Measurements from ENCODE around the gene REM2.
A peak's percentile ranks its signal among the peaks of the same experiment; 100 is the strongest.

REM2 gene

DNA sequence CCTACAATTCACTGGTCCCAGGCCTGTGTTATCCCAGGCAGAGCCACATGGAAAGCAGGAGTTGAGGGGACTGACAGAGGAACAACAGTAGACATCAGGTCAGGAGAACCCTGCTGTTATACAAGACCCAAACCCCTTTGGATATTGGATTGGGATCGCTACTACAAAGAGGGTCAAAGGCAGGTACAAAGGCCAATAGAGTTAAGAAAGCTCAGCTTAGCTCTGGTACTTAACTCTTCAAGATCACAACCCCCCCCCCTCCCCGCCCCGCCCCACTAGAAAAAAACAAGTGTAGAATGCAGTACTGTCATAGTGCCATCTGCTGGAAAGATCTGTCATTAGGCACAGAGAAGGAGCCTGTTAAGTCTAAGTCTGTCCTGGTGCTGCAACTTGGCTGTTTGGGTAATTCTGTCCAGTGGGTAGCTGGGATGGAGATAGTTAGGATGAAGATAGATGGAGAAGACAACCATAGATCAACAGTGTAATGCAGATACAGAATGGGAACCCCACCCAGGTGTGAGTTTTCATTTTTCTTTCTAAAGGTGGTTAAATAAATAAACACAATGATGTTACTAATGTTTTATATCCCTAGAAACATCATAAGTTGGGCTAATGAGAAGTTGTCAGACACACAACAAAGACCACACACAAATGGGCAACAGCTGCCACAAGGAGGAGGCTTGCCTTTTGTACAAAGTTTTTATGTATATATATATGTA is 17.2 kb downstream of the REM2 start:
- H3K4ac ChIP-seq (ENCODE audit: low read depth in 1 of 2, low read length in 2 of 2): no peak overlapping the region
- no peak overlapping the region for H3K14ac ChIP-seq (ENCODE audit: low read length in 2 of 2)
- no peaks in the 10 kb centered on the region for H3K4me1 ChIP-seq (ENCODE audit: control insufficient read depth, insufficient read depth, low read depth, low read length)
- no peak overlapping the region for H3K4me2 ChIP-seq (ENCODE audit: low read length, poor library complexity, severe bottlenecking)
- H3K27me3 ChIP-seq (ENCODE audit: control insufficient read depth in 1 of 2, insufficient read depth in 1 of 2, low read length in 2 of 2): no peaks in the 10 kb centered on the region
- H2AFZ ChIP-seq (ENCODE audit: low read depth, low read length): no peak overlapping the region
- H2BK120ac ChIP-seq (ENCODE audit: low read depth, low read length): no peak overlapping the region
- peak overlapping the region; percentile 0 for H2AK5ac ChIP-seq (ENCODE audit: low read length, severe bottlenecking)
- peak; percentile 84 for DNase-seq
- H3K18ac ChIP-seq (ENCODE audit: low read depth in 1 of 2, low read length in 2 of 2): no peak overlapping the region
- no peak overlapping the region for H2BK5ac ChIP-seq (ENCODE audit: low read depth, low read length, poor library complexity, severe bottlenecking)
- no peak overlapping the region for H3K23ac ChIP-seq (ENCODE audit: low read length in 2 of 2)
- no peaks in the 10 kb centered on the region for H3K9me3 ChIP-seq (ENCODE audit: control insufficient read depth, low read length)
- no peak overlapping the region for H3K4me3 ChIP-seq (ENCODE audit: insufficient read depth in 1 of 2, low read depth in 1 of 2, low read length in 2 of 2)
- peaks cover 8% of the 10 kb centered on the region for H3K79me1 ChIP-seq (replicated peaks; ENCODE audit: low read length, poor library complexity, severe bottlenecking)
- H2BK15ac ChIP-seq (ENCODE audit: low read depth, poor library complexity, severe bottlenecking): no peak overlapping the region
- H4K91ac ChIP-seq (ENCODE audit: low read length): no peak overlapping the region
- peak overlapping the region; percentile 34 for H3K27ac ChIP-seq (ENCODE audit: low read length, poor library complexity, severe bottlenecking)
- WGBS: 50% methylated on average over 1 of the region's 3 CpGs
- peaks cover 38 to 47% of the 10 kb centered on the region in 2 experiments for H3K36me3 ChIP-seq (ENCODE audit: control insufficient read depth in 1 of 2, insufficient read depth in 2 of 2, low read depth in 1 of 2, low read length in 2 of 2)
- H2BK12ac ChIP-seq (ENCODE audit: low read length in 2 of 2): no peak overlapping the region
- H4K8ac ChIP-seq (ENCODE audit: low read length): no peak overlapping the region
- peak overlapping the region; percentile 72 for H3K9ac ChIP-seq (ENCODE audit: low read length)

DNA sequence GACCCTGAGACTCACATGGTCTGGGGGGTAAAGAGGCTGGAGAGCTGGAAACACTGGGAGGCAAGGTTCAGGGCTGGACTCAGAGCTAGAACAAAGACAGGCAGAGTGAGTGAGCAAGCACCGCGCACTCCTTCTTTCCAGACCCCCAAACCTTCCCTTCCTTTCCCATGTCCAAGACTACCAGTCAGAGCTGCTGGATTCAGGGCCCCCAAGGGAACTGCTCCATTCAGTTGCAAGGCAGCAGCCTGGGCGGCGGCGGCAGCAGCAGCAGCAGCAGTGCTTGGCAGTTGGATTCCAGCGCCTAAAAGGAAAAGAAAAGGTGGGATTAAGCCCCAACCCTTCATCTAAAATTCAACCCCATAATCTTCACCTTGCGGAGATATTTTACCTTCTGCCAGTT is 18.8 kb downstream of the REM2 start:
- DNase-seq: no peak
- Histone ChIP-seq H3K14ac (ENCODE audit: low read length in 2 of 2) (no peak overlapping the region), H2BK15ac (ENCODE audit: low read depth, poor library complexity, severe bottlenecking) (no peak overlapping the region), H2AK5ac (ENCODE audit: low read length, severe bottlenecking) (no peak overlapping the region), H3K4me3 (ENCODE audit: insufficient read depth in 1 of 2, low read depth in 1 of 2, low read length in 2 of 2) (no peak overlapping the region), H2BK120ac (ENCODE audit: low read depth, low read length) (no peak overlapping the region), H3K18ac (ENCODE audit: low read depth in 1 of 2, low read length in 2 of 2) (no peak overlapping the region), H3K27me3 (ENCODE audit: control insufficient read depth in 1 of 2, insufficient read depth in 1 of 2, low read length in 2 of 2) (no peaks in the 10 kb centered on the region), H2BK5ac (ENCODE audit: low read depth, low read length, poor library complexity, severe bottlenecking) (no peak overlapping the region), H3K79me1 (replicated peaks; ENCODE audit: low read length, poor library complexity, severe bottlenecking) (peaks cover 8% of the 10 kb centered on the region), H3K9me3 (ENCODE audit: control insufficient read depth, low read length) (no peaks in the 10 kb centered on the region), H3K4me2 (ENCODE audit: low read length, poor library complexity, severe bottlenecking) (no peak overlapping the region), H3K36me3 (ENCODE audit: control insufficient read depth in 1 of 2, insufficient read depth in 2 of 2, low read depth in 1 of 2, low read length in 2 of 2) (peaks cover 50 to 63% of the 10 kb centered on the region in 2 experiments), H3K9ac (ENCODE audit: low read length) (no peak overlapping the region), H4K91ac (ENCODE audit: low read length) (no peak overlapping the region), H3K4me1 (ENCODE audit: control insufficient read depth, insufficient read depth, low read depth, low read length) (no peaks in the 10 kb centered on the region), H4K8ac (ENCODE audit: low read length) (no peak overlapping the region), H3K27ac (ENCODE audit: low read length, poor library complexity, severe bottlenecking) (no peak overlapping the region), H3K4ac (ENCODE audit: low read depth in 1 of 2, low read length in 2 of 2) (no peak overlapping the region), H2BK12ac (ENCODE audit: low read length in 2 of 2) (no peak overlapping the region), H2AFZ (ENCODE audit: low read depth, low read length) (no peak overlapping the region), H3K23ac (ENCODE audit: low read length in 2 of 2) (no peak overlapping the region)
- WGBS: 96% methylated on average over 7 of the region's 7 CpGs

DNA sequence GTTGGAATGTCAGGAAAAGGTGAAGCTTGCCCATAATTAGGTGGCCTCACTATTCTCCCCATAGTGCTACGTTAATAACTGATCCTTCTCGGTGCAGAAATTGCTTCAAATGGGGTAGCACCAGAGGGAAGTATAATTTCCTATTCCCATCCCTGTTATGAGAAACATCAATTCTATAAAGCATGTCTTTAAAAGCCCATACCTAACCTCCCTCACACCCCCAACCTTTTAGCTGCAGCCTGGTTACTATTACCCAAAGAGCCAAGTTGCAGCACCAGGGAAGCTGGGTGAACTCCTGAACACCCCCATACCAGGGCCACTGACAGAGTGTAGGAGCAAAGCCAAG is 20.7 kb downstream of the REM2 start:
- Histone ChIP-seq H4K8ac (ENCODE audit: low read length) (no peak overlapping the region), H2BK12ac (ENCODE audit: low read length in 2 of 2) (no peak overlapping the region), H2BK15ac (ENCODE audit: low read depth, poor library complexity, severe bottlenecking) (no peak overlapping the region), H2BK120ac (ENCODE audit: low read depth, low read length) (no peak overlapping the region), H3K4me1 (ENCODE audit: control insufficient read depth, insufficient read depth, low read depth, low read length) (no peaks in the 10 kb centered on the region), H3K4ac (ENCODE audit: low read depth in 1 of 2, low read length in 2 of 2) (no peak overlapping the region), H4K91ac (ENCODE audit: low read length) (no peak overlapping the region), H3K27me3 (ENCODE audit: control insufficient read depth in 1 of 2, insufficient read depth in 1 of 2, low read length in 2 of 2) (no peaks in the 10 kb centered on the region), H3K27ac (ENCODE audit: low read length, poor library complexity, severe bottlenecking) (no peak overlapping the region), H3K9me3 (ENCODE audit: control insufficient read depth, low read length) (no peaks in the 10 kb centered on the region), H3K36me3 (ENCODE audit: control insufficient read depth in 1 of 2, insufficient read depth in 2 of 2, low read depth in 1 of 2, low read length in 2 of 2) (peaks cover 62 to 81% of the 10 kb centered on the region in 2 experiments), H3K79me1 (replicated peaks; ENCODE audit: low read length, poor library complexity, severe bottlenecking) (peaks cover 13% of the 10 kb centered on the region), H2BK5ac (ENCODE audit: low read depth, low read length, poor library complexity, severe bottlenecking) (no peak overlapping the region), H3K4me2 (ENCODE audit: low read length, poor library complexity, severe bottlenecking) (no peak overlapping the region), H3K9ac (ENCODE audit: low read length) (no peak overlapping the region), H3K4me3 (ENCODE audit: insufficient read depth in 1 of 2, low read depth in 1 of 2, low read length in 2 of 2) (no peak overlapping the region), H3K18ac (ENCODE audit: low read depth in 1 of 2, low read length in 2 of 2) (no peak overlapping the region), H2AK5ac (ENCODE audit: low read length, severe bottlenecking) (no peak overlapping the region), H2AFZ (ENCODE audit: low read depth, low read length) (no peak overlapping the region), H3K14ac (ENCODE audit: low read length in 2 of 2) (no peak overlapping the region), H3K23ac (ENCODE audit: low read length in 2 of 2) (no peak overlapping the region)
- no peak for DNase-seq
- 96% methylated on average over 2 of the region's 2 CpGs for WGBS

DNA sequence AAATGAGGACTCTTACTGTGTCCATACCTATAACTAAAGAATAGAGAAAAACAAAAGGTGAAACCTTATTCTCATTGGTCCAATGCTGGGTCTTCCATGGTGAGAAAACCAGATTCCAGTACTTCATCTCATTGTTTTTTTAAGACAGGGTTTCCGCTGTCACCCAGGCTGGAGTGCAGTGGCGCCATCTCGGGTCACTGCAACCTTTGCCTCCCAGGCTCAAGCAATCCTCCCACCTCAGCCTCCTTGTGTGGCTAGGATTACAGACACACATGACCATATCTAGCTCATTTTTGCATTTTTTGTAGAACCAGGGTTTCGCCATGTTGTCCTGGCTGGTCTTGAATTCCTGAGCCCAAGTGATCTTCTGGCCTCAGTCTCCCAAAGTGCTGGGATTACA is 22.6 kb downstream of the REM2 start:
- Histone ChIP-seq H3K4me3 (ENCODE audit: insufficient read depth in 1 of 2, low read depth in 1 of 2, low read length in 2 of 2) (no peak overlapping the region), H3K79me1 (replicated peaks; ENCODE audit: low read length, poor library complexity, severe bottlenecking) (peaks cover 15% of the 10 kb centered on the region), H3K9me3 (ENCODE audit: control insufficient read depth, low read length) (no peaks in the 10 kb centered on the region), H3K27ac (ENCODE audit: low read length, poor library complexity, severe bottlenecking) (no peak overlapping the region), H3K27me3 (ENCODE audit: control insufficient read depth in 1 of 2, insufficient read depth in 1 of 2, low read length in 2 of 2) (no peaks in the 10 kb centered on the region), H3K4me2 (ENCODE audit: low read length, poor library complexity, severe bottlenecking) (no peak overlapping the region), H2BK15ac (ENCODE audit: low read depth, poor library complexity, severe bottlenecking) (no peak overlapping the region), H3K18ac (ENCODE audit: low read depth in 1 of 2, low read length in 2 of 2) (no peak overlapping the region), H3K9ac (ENCODE audit: low read length) (no peak overlapping the region), H4K8ac (ENCODE audit: low read length) (no peak overlapping the region), H2AFZ (ENCODE audit: low read depth, low read length) (no peak overlapping the region), H2BK12ac (ENCODE audit: low read length in 2 of 2) (no peak overlapping the region), H3K23ac (ENCODE audit: low read length in 2 of 2) (no peak overlapping the region), H3K14ac (ENCODE audit: low read length in 2 of 2) (no peak overlapping the region), H2BK120ac (ENCODE audit: low read depth, low read length) (no peak overlapping the region), H3K4me1 (ENCODE audit: control insufficient read depth, insufficient read depth, low read depth, low read length) (no peaks in the 10 kb centered on the region), H4K91ac (ENCODE audit: low read length) (no peak overlapping the region), H2AK5ac (ENCODE audit: low read length, severe bottlenecking) (no peak overlapping the region), H2BK5ac (ENCODE audit: low read depth, low read length, poor library complexity, severe bottlenecking) (no peak overlapping the region), H3K36me3 (ENCODE audit: control insufficient read depth in 1 of 2, insufficient read depth in 2 of 2, low read depth in 1 of 2, low read length in 2 of 2) (peaks cover 74 to 85% of the 10 kb centered on the region in 2 experiments), H3K4ac (ENCODE audit: low read depth in 1 of 2, low read length in 2 of 2) (no peak overlapping the region)
- WGBS: 95% methylated on average over 4 of the region's 4 CpGs
- no peak for DNase-seq
